Loucy (cell line): Measurements from ENCODE around the gene PTPRK.

Source experiments
- H2AFZ ChIP-seq: fragments of 200-600 bp; sonication (generic); 2 replicates; pipeline ENCODE4 v1.6.0; 2016; ENCODE audit warnings: antibody characterized with exemption, mild to moderate bottlenecking, low read length, moderate library complexity
- H3F3A ChIP-seq: fragments of 200-600 bp; 2 replicates; pipeline ENCODE4 v1.6.0; 2016; ENCODE audit warnings: antibody characterized with exemption, low read depth, mild to moderate bottlenecking
- H3K27me3 ChIP-seq: fragments of 200-600 bp; sonication (generic); 2 replicates; pipeline ENCODE4 v1.6.1; 2014; ENCODE audit warnings: low read length, mild to moderate bottlenecking; ENCODE audit not compliant: insufficient read depth, poor library complexity, severe bottlenecking
- H3K36me3 ChIP-seq: fragments of 200-600 bp; sonication (generic); 2 replicates; pipeline ENCODE4 v1.6.1; 2016; ENCODE audit warnings: low read length; ENCODE audit not compliant: insufficient read depth
- H3K4me1 ChIP-seq: fragments of 200-600 bp; sonication (generic); 2 replicates; pipeline ENCODE4 v1.5.1; 2014; ENCODE audit warnings: low read length, mild to moderate bottlenecking; ENCODE audit not compliant: insufficient read depth, poor library complexity, severe bottlenecking
- H3K4me2 ChIP-seq: fragments of 200-600 bp; sonication (generic); 2 replicates; pipeline ENCODE4 v1.6.0; 2014; ENCODE audit warnings: antibody characterized with exemption, low read length, low read depth, mild to moderate bottlenecking; ENCODE audit not compliant: poor library complexity, severe bottlenecking
- H3K4me3 ChIP-seq: fragments of 200-600 bp; sonication (generic); 2 replicates; pipeline ENCODE4 v1.5.1; 2014; ENCODE audit warnings: low read length, mild to moderate bottlenecking, mixed read lengths; ENCODE audit not compliant: poor library complexity, severe bottlenecking
- H3K79me2 ChIP-seq: fragments of 200-600 bp; sonication (generic); 2 replicates; pipeline ENCODE4 v1.6.1; 2014; ENCODE audit warnings: low read length; ENCODE audit not compliant: insufficient read depth
- H3K9ac ChIP-seq: fragments of 200-600 bp; sonication (generic); 2 replicates; pipeline ENCODE4 v1.6.0; 2014; ENCODE audit warnings: mild to moderate bottlenecking, low read depth, low read length, moderate library complexity; ENCODE audit not compliant: poor library complexity, severe bottlenecking
- H3K9me2 ChIP-seq: fragments of 200-600 bp; sonication (generic); replicated peaks from 2 replicates; pipeline ENCODE4 v1.6.1; 2016; ENCODE audit warnings: low read depth, low read length, mixed read lengths
- H3K9me3 ChIP-seq: fragments of 200-600 bp; sonication (generic); 2 replicates; pipeline ENCODE4 v1.6.1; 2014; ENCODE audit warnings: mild to moderate bottlenecking, antibody characterized with exemption, low read length, low read depth; ENCODE audit not compliant: insufficient read depth
- H4K20me1 ChIP-seq: fragments of 200-600 bp; sonication (generic); 2 replicates; pipeline ENCODE4 v1.6.0; 2014; ENCODE audit warnings: antibody characterized with exemption, low read length, mild to moderate bottlenecking; ENCODE audit not compliant: insufficient read depth, poor library complexity, severe bottlenecking
- EZH2phosphoT487 ChIP-seq: fragments of 200-600 bp; IDR thresholded peaks from 2 replicates; pipeline ENCODE4 v1.6.1; 2018; ENCODE audit warnings: antibody characterized with exemption, mild to moderate bottlenecking, moderate library complexity, borderline replicate concordance
- TF ChIP-seq, protein P1 (sequence below): fragments of 200-600 bp; sonication (generic); conservative IDR thresholded peaks from 2 replicates; pipeline ENCODE4 v1.5.1; 2014; ENCODE audit warnings: mild to moderate bottlenecking, antibody characterized with exemption, low read length

Gene PTPRK

GRCh38 chr6:128376952-128377503, 143.4 kb downstream of the PTPRK start:
- no peak for TF ChIP-seq EZH2phosphoT487
- TF ChIP-seq, protein P1, sequence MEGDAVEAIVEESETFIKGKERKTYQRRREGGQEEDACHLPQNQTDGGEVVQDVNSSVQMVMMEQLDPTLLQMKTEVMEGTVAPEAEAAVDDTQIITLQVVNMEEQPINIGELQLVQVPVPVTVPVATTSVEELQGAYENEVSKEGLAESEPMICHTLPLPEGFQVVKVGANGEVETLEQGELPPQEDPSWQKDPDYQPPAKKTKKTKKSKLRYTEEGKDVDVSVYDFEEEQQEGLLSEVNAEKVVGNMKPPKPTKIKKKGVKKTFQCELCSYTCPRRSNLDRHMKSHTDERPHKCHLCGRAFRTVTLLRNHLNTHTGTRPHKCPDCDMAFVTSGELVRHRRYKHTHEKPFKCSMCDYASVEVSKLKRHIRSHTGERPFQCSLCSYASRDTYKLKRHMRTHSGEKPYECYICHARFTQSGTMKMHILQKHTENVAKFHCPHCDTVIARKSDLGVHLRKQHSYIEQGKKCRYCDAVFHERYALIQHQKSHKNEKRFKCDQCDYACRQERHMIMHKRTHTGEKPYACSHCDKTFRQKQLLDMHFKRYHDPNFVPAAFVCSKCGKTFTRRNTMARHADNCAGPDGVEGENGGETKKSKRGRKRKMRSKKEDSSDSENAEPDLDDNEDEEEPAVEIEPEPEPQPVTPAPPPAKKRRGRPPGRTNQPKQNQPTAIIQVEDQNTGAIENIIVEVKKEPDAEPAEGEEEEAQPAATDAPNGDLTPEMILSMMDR: no peak
- H3K27me3 ChIP-seq: no peaks in the 10 kb centered on the region
- H3K4me1 ChIP-seq: no peaks in the 10 kb centered on the region
- 0 out of 2 replicates have a peak, but pooled peaks cover 6% of the 10 kb centered on the region for H3K9me3 ChIP-seq
- H3K4me2 ChIP-seq: no peak overlapping the region
- no peak overlapping the region for H3K4me3 ChIP-seq
- no peaks in the 10 kb centered on the region for H3F3A ChIP-seq
- no peaks in the 10 kb centered on the region for H3K36me3 ChIP-seq
- no peaks in the 10 kb centered on the region for H3K9me2 ChIP-seq
- no peaks in the 10 kb centered on the region for H4K20me1 ChIP-seq
- H2AFZ ChIP-seq: no peak overlapping the region
- H3K79me2 ChIP-seq: no peaks in the 10 kb centered on the region
- no peak overlapping the region for H3K9ac ChIP-seq

- H3K9me3 ChIP-seq: 0 out of 2 replicates have a peak, but pooled peaks cover 4% of the 10 kb centered on the region
- no peak overlapping the region for H3K9ac ChIP-seq
- H4K20me1 ChIP-seq: no peaks in the 10 kb centered on the region
- H3K4me2 ChIP-seq: no peak overlapping the region
- no peaks in the 10 kb centered on the region for H3F3A ChIP-seq
- H3K27me3 ChIP-seq: no peaks in the 10 kb centered on the region
- H3K79me2 ChIP-seq: no peaks in the 10 kb centered on the region
- H3K36me3 ChIP-seq: no peaks in the 10 kb centered on the region
- no peak overlapping the region for H3K4me3 ChIP-seq
- H3K4me1 ChIP-seq: no peaks in the 10 kb centered on the region
- no peaks in the 10 kb centered on the region for H3K9me2 ChIP-seq
- TF ChIP-seq, protein P1: no peak
- no peak for TF ChIP-seq EZH2phosphoT487
- no peak overlapping the region for H2AFZ ChIP-seq
Observed at GRCh38 chr6:128371136-128371535, 149.3 kb downstream of the PTPRK start.

GRCh38 chr6:128370072-128370471, 150.3 kb downstream of the PTPRK start:
- H3K9ac ChIP-seq: no peak overlapping the region
- H3F3A ChIP-seq: no peaks in the 10 kb centered on the region
- no peaks in the 10 kb centered on the region for H4K20me1 ChIP-seq
- TF ChIP-seq, protein P1: no peak
- TF ChIP-seq EZH2phosphoT487: no peak
- H2AFZ ChIP-seq: no peak overlapping the region
- H3K79me2 ChIP-seq: no peaks in the 10 kb centered on the region
- H3K4me2 ChIP-seq: no peak overlapping the region
- H3K9me2 ChIP-seq: no peaks in the 10 kb centered on the region
- no peaks in the 10 kb centered on the region for H3K4me1 ChIP-seq
- H3K36me3 ChIP-seq: no peaks in the 10 kb centered on the region
- H3K27me3 ChIP-seq: no peaks in the 10 kb centered on the region
- H3K9me3 ChIP-seq: no peaks in the 10 kb centered on the region
- H3K4me3 ChIP-seq: no peak overlapping the region
